HL-60/S4 treated with retinoic acid at 250 ng/mL for 4 days and 3 days (cell line): ENCODE results near the gene SF3B2.
"Not testable (repeated sequence)": the region's sequence is repeated elsewhere in the genome, so short reads cannot be mapped to it uniquely, and the experiment has no call there.

Source experiments
- in situ Hi-C: fragments of 300-500 bp; cut with MboI; formaldehyde crosslinking; loops from 2 replicates; pipeline ENCODE4 v1.7.0; 2022; ENCODE audit warnings: low sequenced_read_pairs

SF3B2 gene

GRCh38 chr11:66016793-66017177 is 35.4 kb upstream of the SF3B2 start:
- in situ Hi-C loops, result no loop called here

DNA sequence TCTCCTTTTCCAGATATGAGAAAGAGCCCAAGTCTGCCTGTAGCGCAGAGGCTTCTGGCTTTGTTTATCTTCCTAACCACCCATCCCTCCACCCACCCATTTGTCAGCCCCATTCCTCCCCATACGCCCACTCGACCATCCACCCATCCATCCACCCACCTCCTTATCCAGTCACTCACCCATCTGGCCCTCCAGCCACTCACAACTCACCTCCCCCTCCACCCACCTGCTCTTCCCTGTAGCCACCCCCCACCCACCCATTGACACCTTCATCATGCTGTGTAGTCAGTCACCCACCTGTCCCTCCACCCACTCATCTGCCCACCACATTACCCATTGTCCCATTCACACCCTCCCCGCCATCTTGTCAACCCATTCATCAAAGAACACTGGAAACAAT is 34.8 kb upstream of the SF3B2 start:
- in situ Hi-C loops, result no loop called here

DNA sequence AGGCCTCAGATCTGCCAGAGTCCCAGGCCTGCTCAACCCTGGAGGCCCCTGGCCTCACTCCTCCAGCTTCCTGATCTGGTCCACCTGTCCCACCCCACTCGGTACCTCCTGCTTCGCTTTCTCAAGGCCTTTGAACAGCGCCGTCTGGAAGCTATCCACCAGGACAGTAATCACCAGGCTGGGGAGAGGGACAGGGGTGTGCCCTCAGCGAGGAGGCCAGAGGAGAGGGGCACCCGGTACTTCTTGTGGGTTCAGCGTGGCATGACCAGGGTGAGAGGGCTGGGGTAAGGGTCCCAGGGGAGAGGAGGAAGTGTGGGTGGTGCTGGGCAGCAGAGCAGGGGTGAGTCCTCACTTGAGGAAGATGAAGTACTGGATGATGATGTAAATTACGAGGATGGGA is 32.0 kb upstream of the SF3B2 start:
- in situ Hi-C loops, result no loop called here

- in situ Hi-C loops, result no loop called here
Measured at GRCh38 chr11:66020618-66021357, 31.4 kb upstream of the SF3B2 start.

GRCh38 chr11:66022401-66023185 is 29.6 kb upstream of the SF3B2 start:
- in situ Hi-C loops, result no loop called here

GRCh38 chr11:66023186-66023440 is 29.1 kb upstream of the SF3B2 start:
- in situ Hi-C loops, result not testable (repeated sequence)

DNA sequence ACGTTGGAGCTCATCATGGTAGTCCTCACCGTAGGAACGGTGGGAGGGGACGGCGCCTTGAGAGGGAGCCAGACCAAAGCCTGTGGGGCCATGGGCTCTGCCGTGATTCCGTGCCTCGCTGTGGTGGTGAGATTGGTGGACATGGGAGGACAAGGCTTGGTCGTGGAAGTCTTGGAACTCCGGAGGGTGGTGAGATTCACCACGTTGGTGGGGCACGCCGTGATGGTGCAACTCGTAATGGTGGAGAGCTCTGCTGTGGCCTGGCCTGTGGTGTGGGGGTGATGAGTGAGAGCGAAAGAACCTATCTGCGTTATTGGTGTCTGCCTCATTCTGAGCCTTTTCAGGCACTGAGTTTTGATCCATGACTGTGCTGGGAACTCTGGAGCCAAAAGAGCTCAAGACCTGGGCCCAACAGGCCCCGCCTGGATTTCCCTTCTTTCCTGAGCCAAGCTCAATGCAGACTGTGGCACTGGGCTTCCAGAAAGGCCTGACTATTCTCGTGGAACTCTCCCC is 26.1 kb upstream of the SF3B2 start, which contains the start of gene CATSPER1:
Gene CATSPER1 (minus strand): TSS at position 463 of the 513 bp plus-strand sequence. CDS start 100 bp downstream, at position 363.
- in situ Hi-C loops, result no loop called here

DNA sequence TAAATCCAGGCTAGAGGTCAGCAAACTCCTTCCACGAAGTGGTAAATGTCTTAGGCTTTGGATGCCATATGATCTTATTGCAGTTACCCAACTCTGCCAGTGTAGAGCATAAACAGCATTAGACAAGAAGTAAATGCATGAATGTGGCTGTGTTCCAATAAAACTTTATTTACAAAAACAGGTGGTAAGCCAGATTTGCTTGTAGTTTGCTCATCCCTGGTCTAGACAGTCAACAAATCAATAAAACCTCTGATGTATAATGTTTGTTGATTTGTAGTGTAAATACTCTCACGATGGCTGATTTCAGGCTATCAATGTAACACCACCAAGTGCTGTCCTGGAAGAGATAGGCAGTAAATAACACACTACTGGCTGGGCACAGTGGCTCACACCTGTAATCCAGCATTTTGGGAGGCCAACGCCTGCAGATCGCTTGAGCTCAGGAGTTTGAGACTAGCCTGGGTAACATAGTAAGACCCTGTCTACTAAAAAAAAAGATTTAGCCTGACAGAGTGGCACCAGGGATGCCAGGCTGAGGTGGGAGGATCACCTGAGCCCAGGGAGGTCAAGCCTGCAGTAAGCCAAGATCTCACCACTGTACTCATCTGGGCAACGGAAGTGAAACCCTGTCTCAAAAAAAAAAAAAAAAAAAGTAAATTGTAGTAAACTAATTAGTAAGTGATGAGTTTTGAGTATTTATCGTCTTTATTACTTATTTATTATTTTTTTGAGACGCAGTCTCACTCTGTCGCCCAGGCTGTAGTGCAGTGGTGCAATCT is 19.0 kb upstream of the SF3B2 start:
- in situ Hi-C loops, result no loop called here

- in situ Hi-C loops, result no loop called here
Measured at GRCh38 chr11:66035653-66036333, 16.4 kb upstream of the SF3B2 start.

DNA sequence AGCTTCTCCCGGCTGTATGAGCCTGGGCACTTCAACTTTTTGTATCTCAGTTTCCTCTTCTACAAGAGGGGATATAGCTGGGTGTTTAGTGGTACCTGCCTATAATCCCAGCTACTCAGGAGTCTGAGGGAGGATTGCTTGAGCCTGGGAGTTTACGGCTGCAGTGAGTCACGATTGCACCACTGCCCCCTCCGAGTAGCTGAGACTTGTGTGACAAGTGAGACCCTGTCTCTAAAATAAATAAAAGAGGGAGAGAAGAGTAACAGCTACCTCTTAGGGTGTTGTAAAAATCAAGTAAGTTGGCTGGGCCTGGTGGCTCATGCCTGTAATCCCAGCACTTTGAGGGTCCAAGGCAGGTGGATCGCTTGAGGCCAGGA is 15.8 kb upstream of the SF3B2 start:
- in situ Hi-C loops, result no loop called here

GRCh38 chr11:66037327-66037726 is 14.8 kb upstream of the SF3B2 start:
- in situ Hi-C loops, result no loop called here

DNA sequence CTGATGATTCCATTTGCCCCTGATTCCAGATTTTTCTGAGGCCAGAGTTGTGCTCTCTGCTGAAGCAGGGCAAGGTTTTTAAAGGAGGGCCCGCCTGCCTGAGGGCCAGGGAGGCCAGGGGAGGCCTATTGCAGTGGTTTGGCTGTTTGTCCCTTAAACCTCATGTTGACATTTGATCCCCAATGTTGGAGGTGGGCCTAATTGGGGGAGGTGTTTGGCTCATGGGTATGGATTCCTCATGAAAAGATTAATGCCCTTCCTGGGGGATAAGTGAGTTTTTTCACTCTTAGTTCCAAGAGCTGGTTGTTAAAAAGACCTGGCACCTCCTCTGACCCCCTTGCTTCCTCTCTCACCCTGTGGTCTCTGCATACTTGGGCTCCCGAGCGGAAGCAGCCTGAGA is 12.4 kb upstream of the SF3B2 start:
- in situ Hi-C loops, result no loop called here

DNA sequence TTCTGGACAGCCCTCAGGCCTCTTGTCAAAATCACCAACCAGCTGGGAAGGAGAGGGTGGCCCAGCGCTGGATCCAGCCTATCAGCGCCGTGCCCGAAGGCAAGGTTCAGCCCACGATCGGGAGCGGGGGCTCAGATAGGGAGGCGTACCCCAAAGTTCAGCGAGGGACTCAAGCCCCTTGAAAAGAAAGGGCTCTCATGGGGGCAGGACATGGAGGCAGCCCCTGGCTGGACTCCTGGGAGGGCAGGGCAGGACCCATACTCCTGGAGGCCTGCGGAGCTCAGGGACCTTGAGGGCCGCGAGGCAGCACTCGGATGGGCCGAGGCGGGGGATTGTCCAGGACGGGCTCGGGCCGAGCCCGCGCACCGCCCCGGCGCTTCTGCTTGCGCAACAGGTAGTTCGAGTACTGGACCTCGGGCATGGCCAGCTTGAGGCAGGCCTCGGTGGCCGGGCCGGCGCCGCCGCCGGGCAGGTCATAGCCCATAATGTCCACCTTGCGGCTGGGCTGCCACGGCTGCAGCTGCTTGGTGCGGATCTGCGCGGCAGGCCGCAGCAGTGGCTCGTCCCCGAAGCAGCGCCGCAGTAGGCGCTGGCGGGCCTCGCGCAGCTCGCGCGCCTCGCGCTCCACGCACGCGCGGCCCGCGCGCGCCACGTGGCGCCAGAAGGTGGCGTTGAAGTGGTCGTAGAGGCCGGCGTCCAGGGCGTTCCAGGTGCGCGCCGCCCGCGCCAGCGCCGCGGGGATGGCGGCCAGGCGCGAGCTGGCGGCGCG is 9.8 kb upstream of the SF3B2 start:
- in situ Hi-C loops, result no loop called here

DNA sequence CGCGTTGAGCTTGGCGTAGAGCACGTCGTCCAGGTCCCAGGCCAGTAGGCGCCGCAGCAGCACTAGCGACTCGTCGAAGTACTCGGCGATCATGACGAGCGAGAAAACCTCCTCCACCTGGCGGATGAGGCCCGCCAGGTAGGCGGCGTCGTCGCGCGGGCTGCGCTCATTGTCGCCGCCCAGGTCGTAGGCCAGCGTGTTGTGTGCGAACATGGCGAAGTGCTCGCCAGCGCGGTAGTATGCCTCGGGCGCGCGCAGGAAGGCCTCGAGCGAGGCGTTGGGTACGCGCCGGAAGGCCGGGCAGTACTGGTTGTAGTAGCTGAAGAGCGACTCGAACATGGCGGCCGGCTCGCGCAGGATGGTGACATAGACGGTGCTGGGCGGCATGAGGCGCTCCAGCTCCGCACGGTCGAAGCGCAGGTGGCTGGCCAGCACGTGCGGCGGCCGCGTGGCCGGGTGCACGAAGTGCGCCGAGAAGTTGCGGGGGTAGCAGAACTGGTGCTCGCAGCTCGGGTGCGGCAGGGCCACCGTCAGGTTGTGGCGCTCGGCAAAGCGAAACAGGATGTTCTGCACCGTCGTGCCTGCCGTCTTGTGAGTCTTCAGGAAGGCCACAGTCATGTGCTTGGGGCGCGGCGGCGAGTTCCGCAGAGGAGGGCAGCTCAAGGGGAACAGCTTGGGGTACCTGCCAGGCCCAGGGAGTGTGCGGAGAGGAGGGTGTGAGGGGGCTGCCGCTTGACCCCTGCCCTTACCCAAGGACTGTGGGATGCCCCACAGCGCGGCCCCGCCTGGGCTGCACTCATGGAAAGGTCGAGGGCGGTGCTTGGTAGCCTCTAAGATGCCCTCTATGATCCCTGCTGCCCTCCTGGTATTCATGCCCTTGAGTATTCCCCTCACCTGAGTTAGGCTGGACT is 8.9 kb upstream of the SF3B2 start:
- in situ Hi-C loops, result no loop called here

DNA sequence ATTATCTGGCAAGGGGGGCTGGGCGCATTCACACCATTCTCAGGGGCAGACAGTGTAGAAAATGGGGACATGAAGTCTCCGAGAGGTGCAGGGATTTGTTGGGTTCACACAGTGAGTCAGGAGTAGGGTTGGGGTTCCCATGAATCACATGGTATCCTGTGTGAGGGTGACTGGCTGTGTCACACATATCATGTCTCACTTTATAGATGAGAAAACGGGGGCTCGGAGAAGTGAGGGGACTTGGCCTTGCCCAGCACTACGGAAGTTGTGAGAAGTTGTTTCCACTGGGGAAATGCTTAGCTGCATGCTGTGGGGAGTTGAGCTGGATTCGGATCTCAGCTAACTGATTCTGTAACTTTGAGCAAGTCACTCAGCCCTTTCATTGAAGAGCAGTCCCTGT is 7.4 kb upstream of the SF3B2 start:
- in situ Hi-C loops, result no loop called here

DNA sequence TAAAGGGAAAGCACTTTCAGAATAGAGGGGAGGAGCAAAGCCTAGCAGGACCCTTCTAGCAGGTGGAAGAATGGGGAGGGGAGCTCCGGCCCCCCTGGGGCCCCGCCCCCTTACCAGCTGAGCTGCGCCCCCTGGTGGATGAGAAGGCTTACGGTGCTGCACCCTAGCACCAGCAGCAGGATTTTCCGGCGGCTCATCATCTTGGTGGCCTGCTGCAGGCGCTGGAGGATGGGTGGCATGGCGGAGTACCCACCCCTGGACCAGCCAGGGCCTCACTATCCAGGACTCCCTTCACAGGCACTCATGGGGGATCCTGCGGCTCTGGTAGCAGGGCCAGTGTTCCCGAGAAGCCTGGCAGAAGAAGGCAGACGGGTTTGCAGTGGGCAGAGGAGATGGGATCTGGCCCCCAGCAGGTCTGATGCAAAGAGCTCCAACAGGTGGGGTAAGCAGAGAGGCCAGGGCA is 7.0 kb upstream of the SF3B2 start:
- in situ Hi-C loops, result no loop called here

GRCh38 chr11:66046901-66047300 is 5.3 kb upstream of the SF3B2 start:
- in situ Hi-C loops, result no loop called here

- in situ Hi-C loops, result no loop called here
Measured at GRCh38 chr11:66047541-66048365, 4.4 kb upstream of the SF3B2 start.
